HG02571 (cell line): ENCODE data around the gene KLF4.

Experiments used
- ATAC-seq: cut with Tn5 transposase; IDR thresholded peaks from one replicate; pipeline ENCODE4 v1.9.1; 2021; ENCODE audit warnings: mild to moderate bottlenecking, moderate library complexity; ENCODE audit not compliant: unreplicated experiment

KLF4 gene

GRCh38 chr9:107460153-107461023 is 29.2 kb downstream of the KLF4 start:
- no peak for ATAC-seq

DNA sequence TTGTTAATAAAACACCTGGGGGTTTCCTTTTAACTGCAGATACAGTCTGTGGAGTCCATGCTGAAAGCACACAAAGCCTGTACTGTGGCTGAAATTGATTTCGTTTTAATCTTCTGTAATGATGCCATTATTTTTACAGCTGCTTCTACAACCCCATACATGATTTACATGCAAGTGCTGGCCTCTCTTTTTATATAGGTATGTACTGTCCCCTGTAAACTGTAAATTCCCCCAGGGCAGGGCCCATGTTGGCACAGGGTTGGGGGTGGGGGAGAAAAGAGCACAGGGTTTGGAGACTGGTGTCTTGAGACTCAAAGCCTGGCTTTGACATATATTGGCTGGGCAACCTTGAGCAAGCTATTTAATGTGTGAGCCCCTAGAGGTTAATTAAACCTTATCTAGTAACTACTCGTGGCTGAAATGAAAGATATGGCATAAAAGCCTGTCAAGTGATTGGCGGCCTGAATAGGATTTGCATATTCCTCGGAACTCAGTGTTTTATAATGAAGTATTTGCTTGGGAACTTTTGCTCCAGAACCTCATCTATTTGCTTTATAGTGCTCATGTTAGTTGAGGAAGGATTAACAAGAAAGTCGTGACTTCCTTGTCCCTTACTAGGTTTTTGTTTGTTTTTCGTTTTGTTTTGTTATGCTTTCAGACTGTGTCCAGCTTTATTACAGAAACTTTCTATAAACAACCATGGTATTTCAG is 34.0 kb downstream of the KLF4 start:
- no peak for ATAC-seq

GRCh38 chr9:107453479-107453878 is 36.1 kb downstream of the KLF4 start:
- no peak for ATAC-seq

DNA sequence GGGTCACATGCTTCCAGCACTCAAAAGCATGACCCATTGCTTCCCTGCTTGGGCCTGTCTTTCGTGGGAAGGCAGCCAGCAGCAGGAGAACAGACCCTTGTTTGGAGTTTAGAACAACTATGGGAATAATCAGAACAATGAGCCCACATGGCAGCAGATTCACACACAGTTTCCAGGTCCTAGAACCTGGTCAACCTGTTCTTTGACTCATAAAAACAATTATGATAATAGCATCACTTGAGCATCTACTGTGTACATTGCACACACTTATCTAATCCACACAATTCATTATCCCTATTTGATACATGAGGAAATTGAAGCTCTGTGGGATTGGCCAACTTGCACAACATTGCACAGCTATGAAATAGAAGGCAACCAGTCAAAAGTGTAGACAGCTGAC is 41.7 kb downstream of the KLF4 start:
- no peak for ATAC-seq

DNA sequence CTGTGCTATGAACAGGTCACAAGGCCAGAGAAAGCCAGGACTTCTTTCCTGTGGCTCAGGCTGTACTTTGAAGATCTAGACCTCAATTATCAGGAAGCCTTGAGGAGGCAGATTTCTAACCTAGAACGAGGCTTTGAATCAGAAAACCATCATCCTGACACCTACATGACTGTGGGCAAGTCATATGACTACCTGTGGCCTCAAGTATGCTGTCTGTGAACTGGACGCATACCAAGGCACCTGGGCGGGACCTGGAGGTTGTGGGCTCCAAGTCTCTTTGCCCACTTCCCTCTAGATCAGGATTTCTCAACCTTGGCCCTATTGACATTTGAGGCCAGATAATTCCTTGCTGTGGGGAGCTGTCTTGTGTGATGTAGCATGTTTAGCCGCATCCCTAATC is 42.5 kb downstream of the KLF4 start:
- no peak for ATAC-seq

DNA sequence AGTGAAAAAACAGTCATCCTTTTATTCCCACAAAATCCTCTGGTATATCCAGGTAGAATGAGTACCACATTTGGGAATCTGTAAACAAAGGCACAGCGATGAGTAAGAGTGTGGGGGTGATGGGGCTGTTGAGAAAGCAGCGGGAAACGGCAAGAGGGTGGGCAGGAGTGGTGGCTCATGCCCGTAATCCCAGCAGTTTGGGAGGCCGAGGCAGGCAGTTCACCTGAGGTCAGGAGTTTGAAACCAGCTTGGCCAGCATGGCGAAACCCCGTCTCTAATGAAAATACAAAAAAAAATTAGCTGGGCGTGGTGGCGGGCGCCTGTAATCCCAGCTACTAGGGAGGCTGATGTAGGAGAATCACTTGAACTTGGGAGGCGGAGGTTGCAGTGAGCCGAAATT is 43.1 kb downstream of the KLF4 start:
- no peak for ATAC-seq

DNA sequence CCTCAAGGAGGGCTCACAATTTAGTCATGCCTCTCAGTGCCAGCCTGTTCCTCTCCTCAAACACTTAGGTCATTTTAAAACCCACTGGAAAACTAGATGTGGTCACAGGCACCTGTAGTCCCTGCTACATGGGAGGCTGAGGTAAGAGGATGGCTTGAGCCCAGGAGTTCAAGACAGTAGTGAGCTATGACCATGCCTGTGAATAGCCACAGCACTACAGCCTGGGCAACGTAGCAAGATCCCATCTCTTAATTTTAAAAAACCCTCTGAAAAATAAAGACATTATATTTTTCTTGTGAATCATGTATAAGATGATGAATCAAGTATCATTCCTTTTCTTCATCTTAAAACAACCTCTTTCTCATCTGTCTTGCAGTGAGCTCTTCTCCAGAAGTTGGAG is 45.8 kb downstream of the KLF4 start:
- no peak for ATAC-seq

GRCh38 chr9:107439991-107440456 is 49.5 kb downstream of the KLF4 start:
- no peak for ATAC-seq

DNA sequence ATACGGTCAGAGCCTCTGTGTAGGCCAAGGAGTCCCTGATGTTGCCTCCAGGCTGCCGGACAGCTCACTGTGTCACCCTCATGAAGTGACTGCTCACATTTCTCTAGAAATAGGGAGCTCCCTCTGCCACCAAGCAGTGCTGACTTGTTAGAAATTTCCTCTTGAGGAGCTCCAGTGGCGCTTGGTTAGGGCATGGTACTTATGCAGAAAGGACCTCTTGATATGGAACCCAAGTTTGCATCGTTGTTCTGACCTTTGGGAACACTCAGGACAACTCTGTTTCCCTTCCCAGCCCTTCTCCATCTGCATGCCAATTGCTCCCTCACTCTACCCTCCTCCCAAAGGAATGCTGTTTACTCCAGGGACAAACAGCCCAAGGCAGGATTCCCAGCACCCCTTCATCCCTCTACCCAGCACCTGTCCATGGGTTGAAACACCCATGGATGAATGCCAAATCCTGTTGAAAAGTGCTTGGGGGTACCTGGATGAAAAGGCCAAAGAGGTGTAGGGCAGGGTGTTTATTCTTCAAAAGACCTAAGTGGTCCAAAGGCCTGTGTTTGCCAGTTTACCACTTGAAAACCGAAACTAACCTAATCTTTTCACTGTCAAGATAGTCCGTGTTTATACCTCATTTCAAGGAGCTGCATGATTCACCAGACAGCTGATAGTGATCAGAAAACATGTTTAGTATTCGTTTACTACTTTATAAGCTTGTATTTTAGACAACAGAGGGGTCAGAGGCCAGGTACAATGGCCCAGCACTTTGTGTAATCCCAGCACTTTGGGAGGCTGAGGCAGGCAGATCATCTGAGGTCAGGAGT is 51.1 kb downstream of the KLF4 start:
- ATAC-seq = no peak

DNA sequence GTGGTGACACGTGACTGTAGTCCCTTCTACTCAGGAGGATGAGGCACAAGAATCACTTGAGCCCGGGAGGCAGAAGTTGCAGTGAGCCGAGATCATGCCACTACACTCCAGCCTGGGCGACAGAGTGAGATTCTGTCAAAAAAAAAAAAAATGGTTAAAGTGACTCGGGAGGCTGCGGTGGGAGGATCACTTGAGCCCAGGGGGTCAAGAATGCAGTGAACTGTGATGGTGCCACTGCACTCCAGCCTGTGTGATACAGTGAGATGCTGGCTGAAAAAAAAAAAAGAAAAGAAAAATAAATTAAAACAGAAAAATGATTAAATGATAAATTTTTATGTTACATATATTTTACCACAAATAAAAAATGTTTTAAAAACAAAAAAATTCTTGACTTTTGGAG is 51.9 kb downstream of the KLF4 start:
- no peak for ATAC-seq

- no peak for ATAC-seq
Observed at GRCh38 chr9:107435415-107435814, 54.2 kb downstream of the KLF4 start.
